IMR-90 (cell line): ENCODE data around the gene CLEC14A. TPM values are rescaled to one million over a fixed set of nuclear protein-coding genes. Genes with fewer than 3 reads are reported as not detected.

Source experiments
- ATAC-seq: fragments of 200-7000 bp; cut with Tn5 transposase; 2 replicates; pipeline ENCODE4 v1.9.1; 2020; ENCODE audit warnings: low read depth, mild to moderate bottlenecking, moderate library complexity
- BruUV-seq: library from RNA; stranded (reverse); fragments of 400-500 nt; replicated peaks from 2 replicates; lab custom pipeline; 2021; lab: Mats Ljungman, UMichigan
- CTCF ChIA-PET: fragments of 300-600 bp; formaldehyde crosslinking; extraction: SDS; loops from one replicate; lab custom pipeline; 2021; ENCODE audit warnings: antibody characterized with exemption; lab: Yijun Ruan, JAX
- POLR2A ChIA-PET: fragments of 300-600 bp; sonication (Branson Sonifier 250); formaldehyde crosslinking; loops from one replicate; lab custom pipeline; 2022; ENCODE audit warnings: antibody characterized with exemption; ENCODE audit not compliant: unreplicated experiment; lab: Charles Lee
- DNase-seq: peaks from one replicate; pipeline ENCODE4 v3.0.0; 2013
- H2AFZ ChIP-seq: replicated peaks from 2 replicates; pipeline ENCODE3; 2013; ENCODE audit warnings: low read length, mild to moderate bottlenecking; ENCODE audit not compliant: poor library complexity
- H2AK5ac ChIP-seq: 2 replicates; pipeline ENCODE4 v1.6.1; 2013; ENCODE audit warnings: low read depth, low read length, inconsistent platforms
- H2AK9ac ChIP-seq: replicated peaks from 2 replicates; pipeline ENCODE3; 2013; ENCODE audit warnings: mild to moderate bottlenecking, low read depth, low read length, moderate library complexity; ENCODE audit not compliant: poor library complexity
- H2BK120ac ChIP-seq: 2 replicates; pipeline ENCODE4 v1.6.1; 2013; ENCODE audit warnings: low read depth, low read length, inconsistent platforms
- H2BK15ac ChIP-seq: 3 replicates; pipeline ENCODE4 v1.6.1; 2013; ENCODE audit warnings: low read depth, low read length, inconsistent platforms
- H2BK20ac ChIP-seq: 2 replicates; pipeline ENCODE4 v1.6.1; 2013; ENCODE audit warnings: low read depth, mild to moderate bottlenecking, inconsistent platforms, low read length, moderate library complexity
- H2BK5ac ChIP-seq: 2 replicates; pipeline ENCODE4 v1.6.1; 2013; ENCODE audit warnings: mild to moderate bottlenecking, low read depth, low read length, inconsistent platforms; ENCODE audit not compliant: poor library complexity, severe bottlenecking
- H3K14ac ChIP-seq: replicated peaks from 2 replicates; pipeline ENCODE4 v1.6.1; 2013; ENCODE audit warnings: low read depth, low read length, inconsistent platforms
- H3K18ac ChIP-seq: 2 replicates; pipeline ENCODE4 v1.6.1; 2013; ENCODE audit warnings: low read depth, low read length, control low read depth
- H3K23ac ChIP-seq: 2 replicates; pipeline ENCODE4 v1.6.1; 2013; ENCODE audit warnings: low read depth, low read length, inconsistent platforms
- H3K27ac ChIP-seq: 2 replicates; pipeline ENCODE4 v1.5.1; 2013; ENCODE audit warnings: mild to moderate bottlenecking, control low read depth, low read length; ENCODE audit not compliant: insufficient read depth
- H3K27me3 ChIP-seq: 2 replicates; pipeline ENCODE4 v1.6.1; 2013; ENCODE audit warnings: low read length; ENCODE audit not compliant: control insufficient read depth, insufficient read depth
- H3K36me3 ChIP-seq: 2 replicates; pipeline ENCODE4 v1.6.1; 2013; ENCODE audit warnings: low read length, mixed read lengths; ENCODE audit not compliant: control insufficient read depth, insufficient read depth
- H3K4ac ChIP-seq: 2 replicates; pipeline ENCODE4 v1.6.1; 2013; ENCODE audit warnings: low read depth, low read length, inconsistent platforms
- H3K4me1 ChIP-seq: 2 replicates; pipeline ENCODE4 v1.6.1; 2013; ENCODE audit warnings: low read length, mixed read lengths; ENCODE audit not compliant: control insufficient read depth, insufficient read depth
- H3K4me2 ChIP-seq: 2 replicates; pipeline ENCODE4 v1.6.1; 2013; ENCODE audit warnings: low read depth, mild to moderate bottlenecking, control low read depth, low read length, moderate library complexity
- H3K4me3 ChIP-seq: 2 replicates; pipeline ENCODE4 v1.5.1; 2013; ENCODE audit warnings: low read depth, mild to moderate bottlenecking, control low read depth, low read length, moderate library complexity; ENCODE audit not compliant: insufficient read depth
- H3K56ac ChIP-seq: 2 replicates; pipeline ENCODE4 v1.6.1; 2013; ENCODE audit warnings: low read length, inconsistent platforms; ENCODE audit not compliant: insufficient read depth; ENCODE audit errors: extremely low read depth
- H3K79me1 ChIP-seq, 2 experiments: 2 replicates each; pipeline ENCODE4 v1.6.1; 2013; ENCODE audit warnings: low read length in 2 of 2, inconsistent platforms in 1 of 2, low read depth in 1 of 2
- H3K9ac ChIP-seq: 2 replicates; pipeline ENCODE4 v1.6.1; 2013; ENCODE audit warnings: low read depth, low read length, control low read depth
- H3K9me1 ChIP-seq: 2 replicates; pipeline ENCODE4 v1.6.1; 2013; ENCODE audit warnings: low read length, inconsistent platforms; ENCODE audit not compliant: insufficient read depth
- H3K9me3 ChIP-seq: 2 replicates; pipeline ENCODE4 v1.6.1; 2013; ENCODE audit warnings: low read length; ENCODE audit not compliant: control insufficient read depth, insufficient read depth
- H4K20me1 ChIP-seq: 2 replicates; pipeline ENCODE4 v1.6.1; 2013; ENCODE audit warnings: low read length, inconsistent platforms; ENCODE audit not compliant: insufficient read depth
- H4K5ac ChIP-seq: 2 replicates; pipeline ENCODE4 v1.6.1; 2013; ENCODE audit warnings: mild to moderate bottlenecking, low read depth, low read length, control low read depth
- H4K8ac ChIP-seq, 2 experiments: 2 replicates each; pipeline ENCODE4 v1.6.1; 2013; ENCODE audit warnings: low read depth in 2 of 2, low read length in 2 of 2, control low read depth in 1 of 2, inconsistent platforms in 1 of 2
- H4K91ac ChIP-seq: 2 replicates; pipeline ENCODE4 v1.6.1; 2013; ENCODE audit warnings: low read depth, low read length, inconsistent platforms; ENCODE audit not compliant: insufficient read depth
- BHLHE40 ChIP-seq: fragments of 150-350 bp; IDR thresholded peaks from 2 replicates; pipeline ENCODE4 v1.6.1; 2016; ENCODE audit warnings: mild to moderate bottlenecking, low read depth, low read length
- CEBPB ChIP-seq: IDR thresholded peaks from 2 replicates; pipeline ENCODE4 v1.6.1; 2012; ENCODE audit warnings: low read depth, low read length, improper control_type of control experiment
- CTCF ChIP-seq: conservative IDR thresholded peaks from 2 replicates; pipeline ENCODE4 v1.5.1; 2012; ENCODE audit warnings: mild to moderate bottlenecking, low read depth, low read length, improper control_type of control experiment
- ELK1 ChIP-seq: fragments of 150-350 bp; IDR thresholded peaks from 2 replicates; pipeline ENCODE4 v1.6.1; 2016; ENCODE audit warnings: low read depth, mild to moderate bottlenecking, low read length, moderate library complexity, borderline replicate concordance
- FOS ChIP-seq: fragments of 150-350 bp; IDR thresholded peaks from 2 replicates; pipeline ENCODE4 v1.6.1; 2016; ENCODE audit warnings: low read depth, low read length
- MAFK ChIP-seq: IDR thresholded peaks from 2 replicates; pipeline ENCODE4 v1.6.1; 2012; ENCODE audit warnings: low read depth, low read length, improper control_type of control experiment
- MXI1 ChIP-seq: IDR thresholded peaks from 2 replicates; pipeline ENCODE4 v1.6.1; 2012; ENCODE audit warnings: low read depth, mild to moderate bottlenecking, low read length, moderate library complexity, borderline replicate concordance
- RFX5 ChIP-seq: IDR thresholded peaks from 2 replicates; pipeline ENCODE4 v1.8.0; 2012; ENCODE audit warnings: low read depth, mild to moderate bottlenecking, low read length, moderate library complexity
- WGBS, 2 experiments: methylation state at CpG; one replicate each; pipeline versions ENCODE4 v1.1.5 to v1.1.7; 2013; ENCODE audit warnings: missing lambda C conversion rate in 2 of 2; ENCODE audit not compliant: insufficient read length in 1 of 2; ENCODE audit errors: extremely low coverage in 2 of 2; 5-methylcytosine and 5-hydroxymethylcytosine counted together
- dilution Hi-C: fragments of 300-500 bp; cut with HindIII; formaldehyde crosslinking; loops from one replicate; pipeline ENCODE4 v1.14.3; 2018; ENCODE audit warnings: low sequenced_read_pairs; ENCODE audit not compliant: unreplicated experiment
- in situ Hi-C: fragments of 300-500 bp; cut with MboI; formaldehyde crosslinking; loops from 3 replicates; pipeline ENCODE4 v1.14.3; 2019; ENCODE audit warnings: low sequenced_read_pairs, inconsistent platforms, mixed read lengths
- intact Hi-C: fragments of 100-400 bp; cut with micrococcal nuclease; formaldehyde crosslinking; loops from 2 replicates; pipeline ENCODE4 v1.10.0; 2022
- polyA plus RNA-seq, 3 experiments: library from polyadenylated mRNA; depleted of rRNA; stranded (reverse); fragments of >200 nt; gene quantifications; 2 replicates each; pipeline ENCODE4 v1.2.3, GENCODE V29; 2012; ENCODE audit warnings: low replicate concordance in 1 of 3
- total RNA-seq: library from RNA; depleted of rRNA; stranded (reverse); fragments of >200 nt; gene quantifications from 2 replicates; pipeline ENCODE4 v1.2.3, GENCODE V29; 2012

CLEC14A gene
- total and polyA plus RNA-seq, 2 of the 4 experiments (the other 2 are of a cell fraction) = 3.0 to 6.2 TPM

DNA sequence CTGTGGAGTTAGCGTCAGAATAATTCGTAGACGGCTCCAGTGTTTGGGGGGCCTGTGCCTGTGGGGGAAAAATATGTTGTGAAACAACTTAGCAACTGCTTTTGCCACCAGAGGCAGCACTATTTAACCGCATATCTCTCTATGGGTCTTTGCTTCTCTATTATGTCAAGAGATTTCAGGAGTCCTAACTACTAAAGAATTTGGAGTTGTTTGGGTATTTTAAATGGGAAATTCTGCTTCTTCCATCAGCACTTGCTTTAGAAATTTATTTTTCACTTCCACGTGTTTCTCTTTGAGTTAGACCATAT lies 594 bp upstream of the CLEC14A start:
- intact Hi-C loops (no loop called here), dilution Hi-C loops (no loop called here), in situ Hi-C loops (no loop called here)
- Histone ChIP-seq H3K27ac (peak overlapping the region; percentile 65; the same call in 1 of the 2 replicates), H3K9ac (no peak overlapping the region), H3K56ac (peak overlapping the region; percentile 26; the same call in 1 of the 2 replicates), H2BK20ac (peak overlapping the region; percentile 3; the same call in 1 of the 2 replicates), H3K18ac (no peak overlapping the region), H3K36me3 (no peaks in the 10 kb centered on the region), H3K4me2 (no peak overlapping the region; the same call in 1 of the 2 replicates), H2AFZ (peak overlapping the region; percentile 78), H2AK5ac (no peak overlapping the region; the same call in 1 of the 2 replicates), H2AK9ac (peak overlapping the region; percentile 33), H3K27me3 (no peaks in the 10 kb centered on the region), H2BK15ac (peak overlapping the region; percentile 20; the same call in 1 of the 3 replicates), H4K91ac (0 out of 2 replicates have a peak overlapping the region, but pooled peaks have one; percentile 31), H4K5ac (no peak overlapping the region), H3K14ac (no peak overlapping the region), H3K4ac (peak overlapping the region; percentile 24), H2BK5ac (peak overlapping the region; percentile 60), H3K23ac (0 out of 2 replicates have a peak overlapping the region, but pooled peaks have one; percentile 39), H4K8ac (peak overlapping the region in 1 of 2 experiments; percentile 57; a peak in 1 of 4 replicates), H3K4me1 (peaks cover 2% of the 10 kb centered on the region; the same call in 1 of the 2 replicates), H3K9me1 (no peaks in the 10 kb centered on the region), H3K9me3 (0 out of 2 replicates have a peak, but pooled peaks cover 2% of the 10 kb centered on the region), H4K20me1 (no peaks in the 10 kb centered on the region), H3K4me3 (no peak overlapping the region), H3K79me1 (no peaks in the 10 kb centered on the region), H2BK120ac (peak overlapping the region; percentile 24; the same call in 1 of the 2 replicates)
- ChIA-PET CTCF (no interaction called here), POLR2A (no interaction called here)
- no peak for TF ChIP-seq MXI1
- TF ChIP-seq BHLHE40 = no peak
- no peak for TF ChIP-seq CTCF
- TF ChIP-seq MAFK = no peak
- TF ChIP-seq ELK1 = no peak
- no peak for TF ChIP-seq FOS
- no peak for TF ChIP-seq RFX5
- TF ChIP-seq CEBPB = 0 out of 2 replicates have a peak, but pooled peaks have one; percentile 15
- no TSS peak for BruUV-seq
- ATAC-seq (peak; percentile 7), DNase-seq (peak; percentile 54)
- WGBS, 2 experiments = no CpG with 5 or more reads among the region's 5 CpGs
